Endothelial cell of umbilical vein (primary cell): ENCODE measurements around the gene BCL11A. TPM values are rescaled to one million over a fixed set of nuclear protein-coding genes. Genes with fewer than 3 reads are reported as not detected.

Experiments used
- BruUV-seq: library from RNA; stranded (reverse); fragments of 400-500 nt; replicated peaks from 2 replicates; lab custom pipeline; 2021; lab: Mats Ljungman, UMichigan
- CTCF ChIA-PET: fragments of 300-600, 350-600 bp; sonication (Branson Sonifier 250); formaldehyde crosslinking; loops from one replicate; lab custom pipeline; 2021; ENCODE audit warnings: antibody characterized with exemption, inconsistent platforms; lab: Charles Lee
- POLR2A ChIA-PET: fragments of 300-600, 350-600 bp; sonication (Branson Sonifier 250); formaldehyde crosslinking; loops from one replicate; lab custom pipeline; 2021; ENCODE audit warnings: antibody characterized with exemption, inconsistent platforms; lab: Charles Lee
- DNase-seq: peaks from one replicate; pipeline ENCODE4 v3.0.0-alpha.2; 2011; ENCODE audit warnings: low read depth, low spot score
- FAIRE-seq: peaks from 2 replicates; lab custom pipeline; 2011; peaks lifted over from hg19 to GRCh38; lab: Jason Lieb, UNC
- H2AFZ ChIP-seq: 2 replicates; pipeline ENCODE4 v1.6.0; 2012; ENCODE audit warnings: low read depth, low read length, control low read depth, inconsistent platforms
- H3K27ac ChIP-seq: 2 replicates; pipeline ENCODE4 v1.5.1; 2011; ENCODE audit warnings: low read depth, mild to moderate bottlenecking, control low read depth, low read length, moderate library complexity; ENCODE audit not compliant: insufficient read depth
- H3K27me3 ChIP-seq, 2 experiments: 2 replicates each; pipeline versions ENCODE4 v1.6.0 to v1.6.1; 2011; ENCODE audit warnings: low read length in 2 of 2, mixed read lengths in 1 of 2; ENCODE audit not compliant: control insufficient read depth in 2 of 2, insufficient read depth in 2 of 2
- H3K36me3 ChIP-seq, 2 experiments: 2 replicates in 1 of 2; 3 replicates in 1 of 2; pipeline ENCODE4 v1.5.1; 2011; ENCODE audit warnings: low read length in 2 of 2, mild to moderate bottlenecking in 1 of 2, moderate library complexity in 1 of 2; ENCODE audit not compliant: control insufficient read depth in 2 of 2, insufficient read depth in 2 of 2; ENCODE audit errors: extremely low read depth in 1 of 2
- H3K4me1 ChIP-seq: 3 replicates; pipeline ENCODE4 v1.5.1; 2011; ENCODE audit warnings: mild to moderate bottlenecking, low read length; ENCODE audit not compliant: control insufficient read depth, insufficient read depth; ENCODE audit errors: extremely low read depth
- H3K4me2 ChIP-seq: 2 replicates; pipeline ENCODE4 v1.6.1; 2011; ENCODE audit warnings: low read length, control low read depth, mixed read lengths; ENCODE audit not compliant: insufficient read depth
- H3K4me3 ChIP-seq, 3 experiments: fragments of 200-600 bp in 1 of 3; sonication (generic), shearing (Covaris generic) in 1 of 3; replicated peaks in 1 of 3; 2 replicates each; pipeline ENCODE4 v1.5.1; 2011 to 2016; ENCODE audit warnings: control low read depth in 3 of 3, low read length in 3 of 3, mild to moderate bottlenecking in 2 of 3, inconsistent platforms in 1 of 3, low read depth in 1 of 3, moderate library complexity in 1 of 3; ENCODE audit not compliant: insufficient read depth in 1 of 3
- H3K79me2 ChIP-seq: 2 replicates; pipeline ENCODE4 v1.6.0; 2012; ENCODE audit warnings: low read length, inconsistent platforms; ENCODE audit not compliant: control insufficient read depth, insufficient read depth
- H3K9ac ChIP-seq: replicated peaks from 2 replicates; pipeline ENCODE3; 2011; ENCODE audit warnings: low read length, control low read depth; ENCODE audit not compliant: insufficient read depth; ENCODE audit errors: extremely low read depth
- H3K9me1 ChIP-seq: replicated peaks from 3 replicates; pipeline ENCODE4 v1.6.0; 2011; ENCODE audit warnings: mild to moderate bottlenecking, low read length; ENCODE audit not compliant: control insufficient read depth, insufficient read depth; ENCODE audit errors: extremely low read depth
- H3K9me3 ChIP-seq: replicated peaks from 2 replicates; pipeline ENCODE4 v1.5.1; 2012; ENCODE audit warnings: low read length, inconsistent platforms; ENCODE audit not compliant: control insufficient read depth, insufficient read depth
- H4K20me1 ChIP-seq: replicated peaks from 2 replicates; pipeline ENCODE3; 2011; ENCODE audit warnings: mild to moderate bottlenecking, low read length; ENCODE audit not compliant: control insufficient read depth, insufficient read depth; ENCODE audit errors: extremely low read depth
- EZH2 ChIP-seq: IDR thresholded peaks from 2 replicates; pipeline ENCODE4 v1.6.1; 2012; ENCODE audit warnings: borderline replicate concordance, low read depth, mild to moderate bottlenecking, moderate library complexity, low read length, inconsistent platforms; ENCODE audit not compliant: severe bottlenecking
- FOS ChIP-seq: IDR thresholded peaks from 2 replicates; pipeline ENCODE4 v1.6.1; 2011; ENCODE audit warnings: mild to moderate bottlenecking, low read length, moderate library complexity, borderline replicate concordance; ENCODE audit not compliant: insufficient read depth
- GATA2 ChIP-seq: IDR thresholded peaks from 2 replicates; pipeline ENCODE4 v1.7.0; 2011; ENCODE audit warnings: low read depth, mild to moderate bottlenecking, moderate library complexity, mixed read lengths, low read length; ENCODE audit not compliant: insufficient read length, insufficient read depth
- JUN ChIP-seq: IDR thresholded peaks from 2 replicates; pipeline ENCODE4 v1.6.1; 2011; ENCODE audit warnings: borderline replicate concordance, low read depth; ENCODE audit not compliant: insufficient read length, insufficient read depth
- MYC ChIP-seq: IDR thresholded peaks from one replicate; pipeline ENCODE4 v1.6.1; 2011; ENCODE audit warnings: mild to moderate bottlenecking, low read depth, low read length
- POLR2A ChIP-seq: IDR thresholded peaks from 2 replicates; pipeline ENCODE4 v1.6.1; 2012; ENCODE audit warnings: low read depth, mild to moderate bottlenecking, control low read depth, low read length
- POLR2AphosphoS5 ChIP-seq: IDR thresholded peaks from 2 replicates; pipeline ENCODE4 v1.6.1; 2012; ENCODE audit warnings: low read depth, mild to moderate bottlenecking, control low read depth, low read length, moderate library complexity; ENCODE audit not compliant: insufficient read depth
- dilution Hi-C: fragments of 300-500 bp; cut with MboI; formaldehyde crosslinking; loops from one replicate; pipeline ENCODE4 v1.15.0; 2019; ENCODE audit warnings: low sequenced_read_pairs; ENCODE audit not compliant: extremely low pct_ligation_motif_present
- intact Hi-C: fragments of 100-400 bp; cut with micrococcal nuclease; formaldehyde crosslinking; loops from one replicate; pipeline ENCODE4 v1.10.0; 2022
- polyA plus RNA-seq, 4 experiments: library from polyadenylated mRNA; depleted of rRNA in 3 of 4; stranded (reverse) in 3 of 4; unstranded in 1 of 4; fragments of >200 nt; gene quantifications; 2 replicates each; pipeline versions ENCODE4 v1.2.1 to v1.2.3, GENCODE V29; 2011 to 2012; ENCODE audit warnings: missing spikeins in 1 of 4
- total RNA-seq: library from RNA; stranded (reverse); gene quantifications from 2 replicates; pipeline ENCODE4 v1.2.3, GENCODE V29; 2021
- TF ChIP-seq, protein P1 (sequence below), 2 donors: IDR thresholded peaks; 1 replicate in 1 of 2; 2 replicates in 1 of 2; pipeline ENCODE4 v1.5.1; 2011; ENCODE audit warnings: low read length in 2 of 2, mild to moderate bottlenecking in 2 of 2, moderate library complexity in 2 of 2, control low read depth in 1 of 2, inconsistent platforms in 1 of 2, low read depth in 1 of 2; ENCODE audit not compliant: insufficient read depth in 1 of 2; ENCODE audit errors: extremely low read depth in 1 of 2

BCL11A gene
- total and polyA plus RNA-seq, 2 donors (not counting 3 experiments of a cell fraction or from before 2014, with no cell fraction given) = 0.12 to 0.88 TPM

DNA sequence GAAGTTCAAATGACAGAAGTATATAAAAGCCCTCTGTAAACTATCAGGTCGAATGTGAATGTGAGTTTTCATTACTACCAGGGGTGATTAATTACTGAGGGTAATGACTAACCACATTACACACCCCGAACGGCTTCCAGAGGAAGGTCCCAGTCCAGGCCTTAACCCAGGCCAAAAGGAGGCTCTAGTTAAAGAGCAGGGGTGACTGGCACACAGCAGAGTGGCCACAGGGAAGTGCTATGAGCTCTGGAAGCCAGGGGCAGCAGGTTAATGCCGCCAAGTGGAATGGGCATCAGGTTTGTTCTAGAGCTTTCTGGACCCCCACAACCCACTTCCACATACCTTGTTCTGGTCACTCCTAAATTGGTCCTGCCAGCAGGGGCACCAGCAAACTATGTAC, 87.7 kb downstream of the BCL11A start:
- H3K27ac ChIP-seq = no peak overlapping the region
- H3K9me1 ChIP-seq = no peaks in the 10 kb centered on the region
- no peaks in the 10 kb centered on the region for H3K4me1 ChIP-seq
- no TSS peak for BruUV-seq
- intact Hi-C loops (no loop called here), dilution Hi-C loops (no loop called here)
- no peak overlapping the region for H3K9ac ChIP-seq
- DNase-seq = no peak
- CTCF ChIA-PET = no interaction called here
- H2AFZ ChIP-seq = no peak overlapping the region
- H3K36me3 ChIP-seq = no peaks in the 10 kb centered on the region
- FAIRE-seq = no peak
- POLR2A ChIA-PET = no interaction called here
- no peaks in the 10 kb centered on the region for H4K20me1 ChIP-seq
- no peaks in the 10 kb centered on the region for H3K27me3 ChIP-seq
- no peaks in the 10 kb centered on the region for H3K79me2 ChIP-seq
- no peak overlapping the region for H3K4me2 ChIP-seq
- H3K4me3 ChIP-seq = no peak overlapping the region
- no peaks in the 10 kb centered on the region for H3K9me3 ChIP-seq
- no peak for TF ChIP-seq JUN
- TF ChIP-seq FOS = no peak
- no peak for TF ChIP-seq EZH2
- TF ChIP-seq POLR2A = no peak
- TF ChIP-seq MYC = no peak
- TF ChIP-seq GATA2 = no peak
- no peak for TF ChIP-seq POLR2AphosphoS5
- TF ChIP-seq, protein P1, sequence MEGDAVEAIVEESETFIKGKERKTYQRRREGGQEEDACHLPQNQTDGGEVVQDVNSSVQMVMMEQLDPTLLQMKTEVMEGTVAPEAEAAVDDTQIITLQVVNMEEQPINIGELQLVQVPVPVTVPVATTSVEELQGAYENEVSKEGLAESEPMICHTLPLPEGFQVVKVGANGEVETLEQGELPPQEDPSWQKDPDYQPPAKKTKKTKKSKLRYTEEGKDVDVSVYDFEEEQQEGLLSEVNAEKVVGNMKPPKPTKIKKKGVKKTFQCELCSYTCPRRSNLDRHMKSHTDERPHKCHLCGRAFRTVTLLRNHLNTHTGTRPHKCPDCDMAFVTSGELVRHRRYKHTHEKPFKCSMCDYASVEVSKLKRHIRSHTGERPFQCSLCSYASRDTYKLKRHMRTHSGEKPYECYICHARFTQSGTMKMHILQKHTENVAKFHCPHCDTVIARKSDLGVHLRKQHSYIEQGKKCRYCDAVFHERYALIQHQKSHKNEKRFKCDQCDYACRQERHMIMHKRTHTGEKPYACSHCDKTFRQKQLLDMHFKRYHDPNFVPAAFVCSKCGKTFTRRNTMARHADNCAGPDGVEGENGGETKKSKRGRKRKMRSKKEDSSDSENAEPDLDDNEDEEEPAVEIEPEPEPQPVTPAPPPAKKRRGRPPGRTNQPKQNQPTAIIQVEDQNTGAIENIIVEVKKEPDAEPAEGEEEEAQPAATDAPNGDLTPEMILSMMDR (IDR thresholded peaks at IDR 0.05; ENCODE audit: extremely low read depth in 1 of 2, insufficient read depth in 1 of 2, low read depth in 1 of 2, low read length in 2 of 2) = no peak
